ENCODE results near the gene FBXW7. TPM values are rescaled to one million over a fixed set of nuclear protein-coding genes. Genes with fewer than 3 reads are reported as not detected.

FBXW7 gene
- total RNA-seq, 1 experiment from 2014 or later = 23.0 TPM

DNA sequence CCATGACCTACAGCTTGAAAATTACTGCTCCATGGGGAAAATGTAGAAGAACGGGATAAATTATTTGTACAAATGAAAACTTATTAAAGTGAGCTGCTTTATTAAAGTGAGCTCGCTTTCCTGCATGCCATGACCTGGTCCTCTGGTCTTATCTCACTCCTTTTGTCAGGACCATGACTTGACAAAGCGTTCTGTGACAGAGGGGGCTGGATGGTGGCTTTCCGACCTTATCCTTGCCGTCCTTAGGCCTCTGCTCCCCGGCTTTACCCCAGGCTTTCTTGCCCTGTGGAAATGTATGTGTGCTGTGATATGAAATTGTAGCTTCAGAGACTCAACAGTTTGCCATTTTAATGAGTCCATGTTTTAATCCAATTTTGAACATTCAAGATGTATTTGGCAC lies 44.0 kb upstream of the FBXW7 start:
- Mint-ChIP-seq H3K4me1 (peaks cover 9% of the 10 kb centered on the region), H3K27ac (no peak overlapping the region), H3K27me3 (ENCODE audit: low read depth) (no peaks in the 10 kb centered on the region), H3K9me3 (0 out of 2 replicates have a peak, but pooled peaks cover 4% of the 10 kb centered on the region), H3K36me3 (no peaks in the 10 kb centered on the region), H3K4me3 (no peak overlapping the region)
- ATAC-seq (no peak), DNase-seq (ENCODE audit: low spot score) (no peak)
- TF ChIP-seq, protein P1, sequence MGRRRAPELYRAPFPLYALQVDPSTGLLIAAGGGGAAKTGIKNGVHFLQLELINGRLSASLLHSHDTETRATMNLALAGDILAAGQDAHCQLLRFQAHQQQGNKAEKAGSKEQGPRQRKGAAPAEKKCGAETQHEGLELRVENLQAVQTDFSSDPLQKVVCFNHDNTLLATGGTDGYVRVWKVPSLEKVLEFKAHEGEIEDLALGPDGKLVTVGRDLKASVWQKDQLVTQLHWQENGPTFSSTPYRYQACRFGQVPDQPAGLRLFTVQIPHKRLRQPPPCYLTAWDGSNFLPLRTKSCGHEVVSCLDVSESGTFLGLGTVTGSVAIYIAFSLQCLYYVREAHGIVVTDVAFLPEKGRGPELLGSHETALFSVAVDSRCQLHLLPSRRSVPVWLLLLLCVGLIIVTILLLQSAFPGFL (CRISPR knock-in tag; IDR thresholded peaks at IDR 0.05; ENCODE audit: borderline replicate concordance) = no peak
- TF ChIP-seq, protein P2, sequence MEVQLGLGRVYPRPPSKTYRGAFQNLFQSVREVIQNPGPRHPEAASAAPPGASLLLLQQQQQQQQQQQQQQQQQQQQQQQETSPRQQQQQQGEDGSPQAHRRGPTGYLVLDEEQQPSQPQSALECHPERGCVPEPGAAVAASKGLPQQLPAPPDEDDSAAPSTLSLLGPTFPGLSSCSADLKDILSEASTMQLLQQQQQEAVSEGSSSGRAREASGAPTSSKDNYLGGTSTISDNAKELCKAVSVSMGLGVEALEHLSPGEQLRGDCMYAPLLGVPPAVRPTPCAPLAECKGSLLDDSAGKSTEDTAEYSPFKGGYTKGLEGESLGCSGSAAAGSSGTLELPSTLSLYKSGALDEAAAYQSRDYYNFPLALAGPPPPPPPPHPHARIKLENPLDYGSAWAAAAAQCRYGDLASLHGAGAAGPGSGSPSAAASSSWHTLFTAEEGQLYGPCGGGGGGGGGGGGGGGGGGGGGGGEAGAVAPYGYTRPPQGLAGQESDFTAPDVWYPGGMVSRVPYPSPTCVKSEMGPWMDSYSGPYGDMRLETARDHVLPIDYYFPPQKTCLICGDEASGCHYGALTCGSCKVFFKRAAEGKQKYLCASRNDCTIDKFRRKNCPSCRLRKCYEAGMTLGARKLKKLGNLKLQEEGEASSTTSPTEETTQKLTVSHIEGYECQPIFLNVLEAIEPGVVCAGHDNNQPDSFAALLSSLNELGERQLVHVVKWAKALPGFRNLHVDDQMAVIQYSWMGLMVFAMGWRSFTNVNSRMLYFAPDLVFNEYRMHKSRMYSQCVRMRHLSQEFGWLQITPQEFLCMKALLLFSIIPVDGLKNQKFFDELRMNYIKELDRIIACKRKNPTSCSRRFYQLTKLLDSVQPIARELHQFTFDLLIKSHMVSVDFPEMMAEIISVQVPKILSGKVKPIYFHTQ (CRISPR knock-in tag; IDR thresholded peaks at IDR 0.05) = no peak
- TF ChIP-seq, protein P3, sequence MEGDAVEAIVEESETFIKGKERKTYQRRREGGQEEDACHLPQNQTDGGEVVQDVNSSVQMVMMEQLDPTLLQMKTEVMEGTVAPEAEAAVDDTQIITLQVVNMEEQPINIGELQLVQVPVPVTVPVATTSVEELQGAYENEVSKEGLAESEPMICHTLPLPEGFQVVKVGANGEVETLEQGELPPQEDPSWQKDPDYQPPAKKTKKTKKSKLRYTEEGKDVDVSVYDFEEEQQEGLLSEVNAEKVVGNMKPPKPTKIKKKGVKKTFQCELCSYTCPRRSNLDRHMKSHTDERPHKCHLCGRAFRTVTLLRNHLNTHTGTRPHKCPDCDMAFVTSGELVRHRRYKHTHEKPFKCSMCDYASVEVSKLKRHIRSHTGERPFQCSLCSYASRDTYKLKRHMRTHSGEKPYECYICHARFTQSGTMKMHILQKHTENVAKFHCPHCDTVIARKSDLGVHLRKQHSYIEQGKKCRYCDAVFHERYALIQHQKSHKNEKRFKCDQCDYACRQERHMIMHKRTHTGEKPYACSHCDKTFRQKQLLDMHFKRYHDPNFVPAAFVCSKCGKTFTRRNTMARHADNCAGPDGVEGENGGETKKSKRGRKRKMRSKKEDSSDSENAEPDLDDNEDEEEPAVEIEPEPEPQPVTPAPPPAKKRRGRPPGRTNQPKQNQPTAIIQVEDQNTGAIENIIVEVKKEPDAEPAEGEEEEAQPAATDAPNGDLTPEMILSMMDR (IDR thresholded peaks at IDR 0.05) = no peak
- TF ChIP-seq, protein P4, sequence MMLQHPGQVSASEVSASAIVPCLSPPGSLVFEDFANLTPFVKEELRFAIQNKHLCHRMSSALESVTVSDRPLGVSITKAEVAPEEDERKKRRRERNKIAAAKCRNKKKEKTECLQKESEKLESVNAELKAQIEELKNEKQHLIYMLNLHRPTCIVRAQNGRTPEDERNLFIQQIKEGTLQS (CRISPR knock-in tag; conservative IDR thresholded peaks at IDR 0.05) = no peak
- TF ChIP-seq, protein P5, sequence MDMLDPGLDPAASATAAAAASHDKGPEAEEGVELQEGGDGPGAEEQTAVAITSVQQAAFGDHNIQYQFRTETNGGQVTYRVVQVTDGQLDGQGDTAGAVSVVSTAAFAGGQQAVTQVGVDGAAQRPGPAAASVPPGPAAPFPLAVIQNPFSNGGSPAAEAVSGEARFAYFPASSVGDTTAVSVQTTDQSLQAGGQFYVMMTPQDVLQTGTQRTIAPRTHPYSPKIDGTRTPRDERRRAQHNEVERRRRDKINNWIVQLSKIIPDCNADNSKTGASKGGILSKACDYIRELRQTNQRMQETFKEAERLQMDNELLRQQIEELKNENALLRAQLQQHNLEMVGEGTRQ (CRISPR knock-in tag; IDR thresholded peaks at IDR 0.05) = no peak
- TF ChIP-seq GTF2I (CRISPR knock-in tag; conservative IDR thresholded peaks at IDR 0.05) = no peak
- TF ChIP-seq OVOL2 (CRISPR knock-in tag; IDR thresholded peaks at IDR 0.05; ENCODE audit: borderline replicate concordance) = no peak
- TF ChIP-seq ZNF263 (CRISPR knock-in tag; IDR thresholded peaks at IDR 0.05; ENCODE audit: low read depth) = no peak
- no peak for TF ChIP-seq FOXJ3 (CRISPR knock-in tag; IDR thresholded peaks at IDR 0.05; ENCODE audit: borderline replicate concordance)
- TF ChIP-seq, protein P6, sequence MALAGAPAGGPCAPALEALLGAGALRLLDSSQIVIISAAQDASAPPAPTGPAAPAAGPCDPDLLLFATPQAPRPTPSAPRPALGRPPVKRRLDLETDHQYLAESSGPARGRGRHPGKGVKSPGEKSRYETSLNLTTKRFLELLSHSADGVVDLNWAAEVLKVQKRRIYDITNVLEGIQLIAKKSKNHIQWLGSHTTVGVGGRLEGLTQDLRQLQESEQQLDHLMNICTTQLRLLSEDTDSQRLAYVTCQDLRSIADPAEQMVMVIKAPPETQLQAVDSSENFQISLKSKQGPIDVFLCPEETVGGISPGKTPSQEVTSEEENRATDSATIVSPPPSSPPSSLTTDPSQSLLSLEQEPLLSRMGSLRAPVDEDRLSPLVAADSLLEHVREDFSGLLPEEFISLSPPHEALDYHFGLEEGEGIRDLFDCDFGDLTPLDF (CRISPR knock-in tag; IDR thresholded peaks at IDR 0.05) = no peak
- TF ChIP-seq GABPB1 (CRISPR knock-in tag; IDR thresholded peaks at IDR 0.05) = no peak
- TF ChIP-seq RORB (CRISPR knock-in tag; IDR thresholded peaks at IDR 0.05) = no peak
- TF ChIP-seq, protein P7, sequence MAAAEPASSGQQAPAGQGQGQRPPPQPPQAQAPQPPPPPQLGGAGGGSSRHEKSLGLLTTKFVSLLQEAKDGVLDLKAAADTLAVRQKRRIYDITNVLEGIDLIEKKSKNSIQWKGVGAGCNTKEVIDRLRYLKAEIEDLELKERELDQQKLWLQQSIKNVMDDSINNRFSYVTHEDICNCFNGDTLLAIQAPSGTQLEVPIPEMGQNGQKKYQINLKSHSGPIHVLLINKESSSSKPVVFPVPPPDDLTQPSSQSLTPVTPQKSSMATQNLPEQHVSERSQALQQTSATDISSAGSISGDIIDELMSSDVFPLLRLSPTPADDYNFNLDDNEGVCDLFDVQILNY (CRISPR knock-in tag; IDR thresholded peaks at IDR 0.05) = no peak
- TF ChIP-seq ZNF423 (CRISPR knock-in tag; IDR thresholded peaks at IDR 0.05) = no peak
- TF ChIP-seq, protein P8, sequence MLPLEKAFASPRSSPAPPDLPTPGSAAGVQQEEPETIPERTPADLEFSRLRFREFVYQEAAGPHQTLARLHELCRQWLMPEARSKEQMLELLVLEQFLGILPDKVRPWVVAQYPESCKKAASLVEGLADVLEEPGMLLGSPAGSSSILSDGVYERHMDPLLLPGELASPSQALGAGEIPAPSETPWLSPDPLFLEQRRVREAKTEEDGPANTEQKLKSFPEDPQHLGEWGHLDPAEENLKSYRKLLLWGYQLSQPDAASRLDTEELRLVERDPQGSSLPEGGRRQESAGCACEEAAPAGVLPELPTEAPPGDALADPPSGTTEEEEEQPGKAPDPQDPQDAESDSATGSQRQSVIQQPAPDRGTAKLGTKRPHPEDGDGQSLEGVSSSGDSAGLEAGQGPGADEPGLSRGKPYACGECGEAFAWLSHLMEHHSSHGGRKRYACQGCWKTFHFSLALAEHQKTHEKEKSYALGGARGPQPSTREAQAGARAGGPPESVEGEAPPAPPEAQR (CRISPR knock-in tag; IDR thresholded peaks at IDR 0.05) = no peak
- CTCF ChIA-PET = interaction anchor here (0.8 to 1.9 kb wide), 6 partner anchors 11 to 172 kb away, joined by 3 to 12 read pairs (median 5); no protein-coding TSS in a partner anchor
- POLR2A ChIA-PET = no interaction called here

All from WTC11 (cell line).